GM19463 (cell line): Measurements from ENCODE around the gene CD40.

Experiments used
- ATAC-seq: cut with Tn5 transposase; IDR thresholded peaks from one replicate; pipeline ENCODE4 v1.9.1; 2021; ENCODE audit warnings: mild to moderate bottlenecking, moderate library complexity; ENCODE audit not compliant: unreplicated experiment

CD40 gene

DNA sequence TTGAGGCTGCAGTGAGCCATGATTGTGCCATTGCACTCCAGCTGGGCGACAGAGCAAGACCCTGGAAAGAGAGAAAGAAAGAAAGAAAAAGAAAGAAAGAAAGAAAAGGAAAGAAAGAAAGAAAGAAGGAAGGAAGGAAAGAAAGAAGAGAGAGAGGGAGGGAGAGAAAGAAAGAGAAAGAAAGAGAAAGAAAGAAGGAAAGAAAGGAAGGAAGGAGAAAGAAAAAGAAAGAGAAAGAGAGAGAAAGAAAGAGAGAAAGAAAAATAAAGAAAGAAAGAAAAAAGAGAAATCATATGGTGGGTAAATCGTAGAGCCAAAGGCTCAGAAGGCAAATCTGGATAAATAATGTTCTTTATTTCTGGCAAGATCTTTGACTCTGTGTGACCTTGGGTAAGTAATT, 53.4 kb downstream of the CD40 start:
- ATAC-seq = no peak

DNA sequence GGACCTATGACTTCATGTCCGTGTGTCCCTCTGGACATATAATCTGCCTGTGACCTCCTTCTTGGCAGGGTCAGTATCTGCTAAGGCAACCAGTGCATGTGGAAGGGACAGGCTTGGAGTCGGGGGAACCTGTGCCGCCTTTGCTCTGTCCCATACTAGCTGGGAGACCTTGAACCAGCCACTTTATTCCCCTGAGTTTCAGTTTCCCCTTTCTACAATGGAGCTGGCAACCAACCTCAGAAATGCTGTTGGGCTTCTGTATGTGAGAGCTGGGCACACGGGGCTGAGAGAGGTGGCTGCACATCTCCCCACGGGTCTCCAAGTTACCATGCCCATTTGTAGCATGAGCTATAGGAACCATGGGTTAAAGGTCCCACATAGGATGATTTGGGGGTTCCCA, 53.8 kb downstream of the CD40 start:
- no peak for ATAC-seq

DNA sequence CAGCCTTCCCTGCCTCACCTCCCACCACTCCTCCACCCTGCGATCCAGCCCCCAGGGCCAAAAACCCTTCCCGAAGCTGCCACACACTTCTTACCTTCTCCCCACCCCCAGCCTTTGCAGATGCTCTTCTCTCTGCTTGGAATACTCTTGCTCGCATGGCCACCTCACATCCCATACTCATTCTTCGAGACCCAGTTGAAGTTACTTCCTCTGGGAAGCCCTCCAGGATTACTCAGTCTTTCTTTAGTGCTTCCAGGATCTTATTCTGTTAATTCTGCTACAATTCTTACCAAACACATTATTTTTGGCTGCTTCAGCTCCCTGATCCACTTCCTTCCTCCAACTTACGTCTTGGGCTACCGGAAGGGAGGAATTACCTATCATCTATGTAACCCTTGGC, 54.3 kb downstream of the CD40 start:
- ATAC-seq = no peak

DNA sequence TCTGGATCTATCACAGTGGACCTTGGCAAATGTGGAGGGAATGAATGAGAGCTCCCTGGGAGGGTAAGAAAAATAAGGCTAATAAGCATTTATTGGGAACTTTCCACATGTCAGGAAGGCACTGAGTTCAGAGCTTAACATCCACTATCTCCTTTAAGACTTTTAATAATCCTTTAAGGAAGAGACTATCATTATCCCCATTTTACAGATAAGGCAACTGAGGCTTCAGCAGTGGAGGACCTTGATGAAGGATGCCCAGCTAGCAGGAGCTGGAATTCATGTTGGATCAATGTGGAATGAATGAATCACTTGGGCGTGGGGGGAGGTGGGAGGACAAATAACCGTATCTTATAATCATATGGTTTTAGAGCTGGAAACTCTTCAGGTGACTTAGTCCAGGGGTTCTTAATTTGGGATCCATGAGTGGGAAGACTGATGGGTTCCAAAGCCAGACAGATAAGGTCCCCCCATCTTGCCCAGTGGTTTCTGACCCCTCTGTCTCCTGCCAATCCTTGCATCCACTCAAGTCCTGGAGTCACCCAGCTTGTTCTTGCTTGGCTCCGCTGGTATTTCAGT, 54.9 kb downstream of the CD40 start:
- ATAC-seq = no peak

DNA sequence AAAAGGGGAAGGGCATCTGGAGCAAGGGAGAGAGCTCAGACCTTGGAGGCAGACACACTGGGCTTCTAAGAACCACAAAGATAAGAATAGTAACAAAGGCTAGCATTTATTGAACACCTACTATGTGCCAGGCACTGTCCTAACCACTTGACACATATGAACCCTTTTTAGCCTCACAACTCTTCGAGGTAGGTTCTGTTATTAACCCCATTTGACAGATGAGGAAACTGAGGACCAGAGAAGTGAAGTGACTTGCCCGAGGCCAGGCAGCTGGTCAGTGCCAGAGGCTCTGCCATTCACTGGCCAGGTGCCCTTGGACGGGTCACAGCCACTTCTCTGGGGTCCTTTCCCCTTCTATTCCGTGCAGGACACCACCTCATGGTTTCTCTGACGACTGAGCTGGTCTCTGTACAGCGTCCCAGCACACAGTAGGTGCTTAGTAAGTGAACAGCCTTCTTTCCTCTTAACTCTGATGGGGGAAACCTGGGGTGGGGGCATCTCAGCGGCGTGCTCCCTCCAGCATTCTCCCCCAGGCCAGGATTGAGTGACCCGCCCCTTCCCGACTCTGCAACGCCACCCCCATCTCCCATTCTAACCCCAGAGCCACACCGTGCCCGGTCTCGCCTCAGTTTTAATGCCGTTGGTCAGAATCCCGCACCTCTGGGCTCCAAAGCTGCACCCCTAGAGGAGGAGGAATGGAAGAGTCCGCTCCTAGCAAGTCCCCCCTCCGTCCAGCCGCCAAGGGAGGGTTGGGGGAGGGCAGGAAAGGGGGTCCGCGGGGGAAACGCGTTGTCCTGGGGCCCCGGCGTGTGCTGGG, 55.7 kb downstream of the CD40 start:
- ATAC-seq = no peak

DNA sequence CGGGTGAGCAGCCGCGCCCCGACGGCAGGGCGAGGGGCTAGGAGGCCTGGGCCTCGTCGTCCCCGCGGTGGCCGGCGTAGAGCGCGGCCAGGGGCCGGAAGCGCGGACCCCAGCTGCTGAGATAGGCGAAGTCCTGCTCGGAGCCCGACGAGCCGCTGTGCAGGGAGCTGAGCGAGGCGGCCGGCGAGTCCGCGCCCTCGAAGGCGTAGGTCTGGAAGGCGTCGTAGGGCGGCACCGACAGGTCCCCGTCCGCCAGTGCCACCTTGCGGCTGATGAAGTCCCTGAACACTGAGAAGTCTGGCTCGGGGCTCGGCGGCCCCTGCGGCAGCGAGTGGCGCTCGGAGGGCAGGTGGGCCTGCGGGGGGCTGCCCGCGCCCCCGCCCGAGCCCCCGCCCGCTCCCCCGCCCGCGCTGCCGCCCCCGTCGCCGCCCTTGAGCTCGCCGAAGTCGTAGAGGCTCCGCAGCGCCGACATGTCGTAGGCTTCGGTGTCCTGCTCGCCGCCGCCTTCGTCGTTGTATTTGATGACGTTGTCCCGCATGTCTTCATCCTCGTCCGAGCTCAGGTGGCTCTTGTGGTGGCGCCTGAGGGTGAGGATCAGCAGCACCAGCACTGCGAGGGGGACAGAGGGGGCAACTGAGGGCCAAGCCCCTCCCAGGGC, 56.5 kb downstream of the CD40 start:
- no peak for ATAC-seq

DNA sequence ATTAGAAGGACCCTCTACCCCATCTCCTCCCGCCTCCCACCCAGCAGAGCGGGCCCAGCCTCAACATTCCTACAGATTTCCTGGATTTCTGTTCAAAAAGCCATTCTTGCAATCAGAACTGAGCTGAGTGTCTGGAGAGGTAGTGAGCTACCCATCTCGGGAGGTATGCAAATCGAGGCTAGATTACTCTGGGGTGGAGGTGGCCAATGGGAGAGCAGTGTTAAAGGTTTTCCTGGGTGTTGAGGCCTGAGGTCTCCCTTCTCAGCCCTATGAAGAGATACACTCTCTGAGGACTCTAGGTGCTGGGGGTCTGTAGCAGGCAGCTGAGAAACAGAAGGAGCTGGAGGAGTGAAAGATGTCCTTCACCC, 57.0 kb downstream of the CD40 start:
- ATAC-seq = no peak

DNA sequence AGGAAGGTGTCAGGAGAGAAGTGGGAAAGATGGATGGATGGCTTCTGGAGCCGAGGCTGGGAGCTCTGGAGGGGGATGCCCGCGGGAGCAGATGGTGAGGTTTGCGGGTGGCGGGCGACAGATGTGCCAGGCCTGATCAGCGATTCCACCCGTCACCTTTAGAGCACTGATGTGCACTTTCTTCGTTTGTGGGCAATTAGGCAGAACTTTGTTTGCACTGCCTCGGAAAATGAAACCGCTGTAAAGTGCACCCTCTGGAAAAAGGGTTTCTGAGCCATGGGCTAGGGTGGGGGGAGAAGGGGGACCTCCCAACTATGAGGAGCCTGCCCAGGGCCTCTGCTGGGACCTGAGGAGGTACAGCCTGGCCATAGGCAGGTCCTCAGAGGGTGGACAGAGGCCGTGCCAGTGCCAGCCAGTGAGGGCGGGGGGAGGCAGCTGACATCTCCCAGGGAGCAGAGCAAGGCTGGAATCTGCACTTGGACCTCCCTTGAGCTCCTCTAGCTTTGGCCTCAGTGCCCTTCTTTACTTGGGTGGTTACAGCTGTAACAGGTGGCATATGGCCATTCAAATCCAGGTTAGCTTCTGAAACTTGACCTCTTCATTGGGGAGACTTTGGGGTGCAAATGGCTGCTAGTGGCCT, 58.7 kb downstream of the CD40 start:
- ATAC-seq = no peak

DNA sequence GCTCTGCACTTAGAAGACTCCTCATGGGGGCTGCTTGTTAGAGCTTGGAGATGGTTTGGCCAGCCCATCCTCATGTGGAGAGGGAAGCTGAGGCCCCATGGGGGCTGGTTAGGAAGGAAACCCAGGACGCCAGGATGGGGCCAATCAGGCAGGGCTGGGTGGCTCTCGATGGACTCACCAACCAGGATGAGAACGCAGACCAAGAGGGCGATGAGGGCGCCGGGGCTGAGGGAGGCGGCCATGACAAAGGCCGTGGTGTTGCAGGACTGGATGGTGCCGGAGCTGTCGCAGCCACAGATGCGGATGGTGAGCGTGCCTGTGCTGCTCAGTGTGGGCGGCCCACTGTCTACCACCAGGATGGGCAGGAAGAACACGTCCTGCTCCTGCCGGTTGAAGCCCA, 59.7 kb downstream of the CD40 start:
- ATAC-seq = no peak

DNA sequence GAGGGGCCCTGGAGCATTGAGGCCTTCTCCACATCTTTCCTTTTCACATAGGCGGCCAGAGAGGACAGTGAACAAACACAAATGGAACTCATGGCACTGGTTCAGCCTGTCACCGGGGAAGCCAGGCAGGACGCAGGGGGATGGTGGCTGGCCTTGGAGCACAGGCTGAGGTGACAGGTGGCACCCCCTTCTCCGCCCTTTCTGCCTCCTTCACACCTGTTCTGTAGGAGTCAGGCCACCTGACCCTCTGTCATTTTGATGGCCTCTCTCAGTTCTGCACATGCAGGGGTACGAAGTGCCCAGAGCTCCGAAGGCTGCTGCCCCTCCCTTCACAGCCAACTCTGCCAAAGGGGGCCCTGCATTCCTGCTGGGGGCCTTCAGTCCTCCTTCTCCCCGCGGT, 60.8 kb downstream of the CD40 start:
- ATAC-seq = no peak
